Mammary epithelial cell (primary cell): Measurements from ENCODE around the gene HOXA10.

ENCODE experiments used
- EZH2 ChIP-seq: IDR thresholded peaks from 2 replicates; pipeline ENCODE4 v1.6.1; 2012; ENCODE audit warnings: low read length, inconsistent platforms, borderline replicate concordance
- TF ChIP-seq, protein P1 (sequence below), 2 donors: IDR thresholded peaks in 1 of 2; conservative IDR thresholded peaks in 1 of 2; 2 replicates each; pipeline ENCODE4 v1.5.1; 2011 to 2012; ENCODE audit warnings: inconsistent platforms in 2 of 2, low read length in 2 of 2, mild to moderate bottlenecking in 2 of 2, control low read depth in 1 of 2, low read depth in 1 of 2; ENCODE audit not compliant: insufficient read depth in 1 of 2; ENCODE audit errors: extremely low read depth in 1 of 2

DNA sequence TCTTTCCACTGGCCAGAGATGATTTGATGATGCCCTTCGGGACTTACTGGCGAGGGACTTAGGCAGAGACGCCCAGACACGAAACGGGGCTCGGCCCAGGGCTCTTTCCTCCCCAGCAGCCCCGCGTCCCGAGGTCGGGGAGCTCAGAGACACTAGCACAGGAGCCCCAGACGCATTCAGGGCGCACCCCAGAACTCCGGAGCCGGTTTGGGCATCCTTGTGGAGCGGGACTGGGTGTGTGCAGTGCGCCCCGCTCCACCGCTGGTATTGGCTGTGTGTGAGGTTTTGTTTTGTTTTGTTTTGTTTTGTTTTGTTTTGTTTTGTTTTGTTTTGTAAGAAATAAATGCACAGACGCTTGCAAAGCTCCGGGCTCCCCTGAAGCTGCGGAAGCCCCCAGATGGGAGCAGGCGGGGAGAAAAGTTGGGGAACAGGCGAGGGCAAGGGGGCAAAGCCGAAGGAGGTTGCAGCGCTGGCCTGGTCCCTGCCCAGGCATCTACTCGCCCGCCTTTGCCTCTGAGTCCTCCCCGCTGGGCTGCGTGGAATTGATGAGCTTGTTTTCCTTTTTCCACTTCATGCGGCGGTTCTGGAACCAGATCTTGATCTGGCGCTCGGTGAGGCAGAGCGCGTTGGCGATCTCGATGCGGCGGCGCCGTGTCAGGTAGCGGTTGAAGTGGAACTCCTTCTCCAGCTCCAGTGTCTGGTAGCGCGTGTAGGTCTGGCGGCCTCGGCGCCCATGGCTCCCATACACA, 28.8 kb downstream of the HOXA10 start:
- TF ChIP-seq, protein P1, sequence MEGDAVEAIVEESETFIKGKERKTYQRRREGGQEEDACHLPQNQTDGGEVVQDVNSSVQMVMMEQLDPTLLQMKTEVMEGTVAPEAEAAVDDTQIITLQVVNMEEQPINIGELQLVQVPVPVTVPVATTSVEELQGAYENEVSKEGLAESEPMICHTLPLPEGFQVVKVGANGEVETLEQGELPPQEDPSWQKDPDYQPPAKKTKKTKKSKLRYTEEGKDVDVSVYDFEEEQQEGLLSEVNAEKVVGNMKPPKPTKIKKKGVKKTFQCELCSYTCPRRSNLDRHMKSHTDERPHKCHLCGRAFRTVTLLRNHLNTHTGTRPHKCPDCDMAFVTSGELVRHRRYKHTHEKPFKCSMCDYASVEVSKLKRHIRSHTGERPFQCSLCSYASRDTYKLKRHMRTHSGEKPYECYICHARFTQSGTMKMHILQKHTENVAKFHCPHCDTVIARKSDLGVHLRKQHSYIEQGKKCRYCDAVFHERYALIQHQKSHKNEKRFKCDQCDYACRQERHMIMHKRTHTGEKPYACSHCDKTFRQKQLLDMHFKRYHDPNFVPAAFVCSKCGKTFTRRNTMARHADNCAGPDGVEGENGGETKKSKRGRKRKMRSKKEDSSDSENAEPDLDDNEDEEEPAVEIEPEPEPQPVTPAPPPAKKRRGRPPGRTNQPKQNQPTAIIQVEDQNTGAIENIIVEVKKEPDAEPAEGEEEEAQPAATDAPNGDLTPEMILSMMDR (conservative IDR thresholded peaks at IDR 0.05 in 1 of 2, IDR thresholded peaks at IDR 0.05 in 1 of 2; ENCODE audit: extremely low read depth in 1 of 2, insufficient read depth in 1 of 2, low read depth in 1 of 2, low read length in 2 of 2): no peak
- no peak for TF ChIP-seq EZH2
